HEK293 (cell line): ENCODE data around the gene CFAP65.

ENCODE experiments used
- CTCF ChIA-PET: fragments of 350-600 bp; formaldehyde crosslinking; extraction: SDS; loops from one replicate; lab custom pipeline; 2021; ENCODE audit warnings: antibody characterized with exemption; lab: Yijun Ruan, JAX
- POLR2A ChIA-PET: fragments of 300-600 bp; formaldehyde crosslinking; extraction: SDS; loops from one replicate; lab custom pipeline; 2020; ENCODE audit warnings: antibody characterized with exemption, inconsistent platforms; lab: Yijun Ruan, JAX
- H3K27ac ChIP-seq: fragments of 200-500 bp; sonication (Bioruptor generic); 2 replicates; pipeline ENCODE4 v1.5.1; 2014; ENCODE audit warnings: low read depth, low read length, control low read depth, inconsistent platforms; ENCODE audit errors: extremely low read depth
- H3K36me3 ChIP-seq, 2 experiments: fragments of 200-500 bp in 1 of 2; sonication (Bioruptor generic) in 1 of 2; 1 replicate in 1 of 2; 2 replicates in 1 of 2; pipeline ENCODE4 v1.5.1; 2014 to 2017; ENCODE audit warnings: inconsistent platforms in 2 of 2, low read length in 2 of 2; ENCODE audit not compliant: control insufficient read depth in 2 of 2, insufficient read depth in 1 of 2
- H3K4me1 ChIP-seq: fragments of 200-500 bp; sonication (Bioruptor generic); 2 replicates; pipeline ENCODE4 v1.5.1; 2014; ENCODE audit warnings: mild to moderate bottlenecking, low read length, inconsistent platforms; ENCODE audit not compliant: control insufficient read depth, insufficient read depth
- H3K4me3 ChIP-seq: 2 replicates; pipeline ENCODE4 v1.5.1; 2011; ENCODE audit warnings: low read depth, mild to moderate bottlenecking, control low read depth, low read length, moderate library complexity
- H3K9me3 ChIP-seq: fragments of 200-500 bp; sonication (Bioruptor generic); 2 replicates; pipeline ENCODE4 v1.5.1; 2014; ENCODE audit warnings: low read depth, low read length, inconsistent platforms; ENCODE audit not compliant: control insufficient read depth, insufficient read depth
- GFI1B ChIP-seq: fragments of 450-650 bp; formaldehyde crosslinking; IDR thresholded peaks from 2 replicates; pipeline ENCODE4 v1.5.1; 2016; ENCODE audit warnings: missing biosample characterization, missing genetic modification characterization
- GLIS2 ChIP-seq: fragments of 450-650 bp; formaldehyde crosslinking; IDR thresholded peaks from 2 replicates; pipeline ENCODE4 v1.5.1; 2016; ENCODE audit warnings: missing biosample characterization, missing genetic modification characterization
- KLF1 ChIP-seq: fragments of 450-650 bp; formaldehyde crosslinking; IDR thresholded peaks from 2 replicates; pipeline ENCODE4 v1.5.1; 2016; ENCODE audit warnings: missing biosample characterization, missing genetic modification characterization
- KLF7 ChIP-seq: fragments of 450-650 bp; formaldehyde crosslinking; IDR thresholded peaks from 2 replicates; pipeline ENCODE4 v1.5.1; 2016; ENCODE audit warnings: missing biosample characterization, missing genetic modification characterization, borderline replicate concordance
- MZF1 ChIP-seq: fragments of 450-650 bp; formaldehyde crosslinking; IDR thresholded peaks from 2 replicates; pipeline ENCODE4 v1.5.1; 2017; ENCODE audit warnings: missing biosample characterization, missing genetic modification characterization, borderline replicate concordance
- OSR2 ChIP-seq: fragments of 450-650 bp; formaldehyde crosslinking; IDR thresholded peaks from 2 replicates; pipeline ENCODE4 v1.5.1; 2016; ENCODE audit warnings: missing biosample characterization, missing genetic modification characterization
- REPIN1 ChIP-seq: fragments of 450-650 bp; formaldehyde crosslinking; IDR thresholded peaks from 2 replicates; pipeline ENCODE4 v1.5.1; 2017; ENCODE audit warnings: missing biosample characterization, missing genetic modification characterization, low read depth
- SCRT1 ChIP-seq: fragments of 450-650 bp; formaldehyde crosslinking; IDR thresholded peaks from 2 replicates; pipeline ENCODE4 v1.5.1; 2016; ENCODE audit warnings: missing biosample characterization, missing genetic modification characterization, borderline replicate concordance
- TRIM28 ChIP-seq: IDR thresholded peaks from 2 replicates; pipeline ENCODE4 v1.6.1; 2011; ENCODE audit warnings: low read length, control low read depth, borderline replicate concordance
- ZNF114 ChIP-seq: fragments of 450-650 bp; formaldehyde crosslinking; IDR thresholded peaks from 2 replicates; pipeline ENCODE4 v1.5.0; 2017; ENCODE audit warnings: missing biosample characterization, missing genetic modification characterization
- ZNF132 ChIP-seq: fragments of 450-650 bp; formaldehyde crosslinking; IDR thresholded peaks from 2 replicates; pipeline ENCODE4 v1.5.1; 2017; ENCODE audit warnings: missing biosample characterization, missing genetic modification characterization, borderline replicate concordance
- ZNF211 ChIP-seq: fragments of 450-650 bp; formaldehyde crosslinking; IDR thresholded peaks from 2 replicates; pipeline ENCODE4 v1.5.1; 2016; ENCODE audit warnings: low read depth, missing biosample characterization, missing genetic modification characterization
- ZNF221 ChIP-seq: fragments of 450-650 bp; formaldehyde crosslinking; IDR thresholded peaks from 2 replicates; pipeline ENCODE4 v1.5.1; 2017; ENCODE audit warnings: missing biosample characterization, missing genetic modification characterization, borderline replicate concordance
- ZNF26 ChIP-seq: fragments of 450-650 bp; formaldehyde crosslinking; IDR thresholded peaks from 2 replicates; pipeline ENCODE4 v1.5.1; 2016; ENCODE audit warnings: missing biosample characterization, missing genetic modification characterization
- ZNF416 ChIP-seq: fragments of 450-650 bp; formaldehyde crosslinking; IDR thresholded peaks from 2 replicates; pipeline ENCODE4 v1.5.1; 2016; ENCODE audit warnings: missing biosample characterization, missing genetic modification characterization
- ZNF449 ChIP-seq: fragments of 450-650 bp; formaldehyde crosslinking; IDR thresholded peaks from 2 replicates; pipeline ENCODE4 v1.5.1; 2017; ENCODE audit warnings: missing biosample characterization, mild to moderate bottlenecking, missing genetic modification characterization, moderate library complexity
- ZNF501 ChIP-seq: fragments of 450-650 bp; formaldehyde crosslinking; IDR thresholded peaks from 2 replicates; pipeline ENCODE4 v1.5.1; 2016; ENCODE audit warnings: missing biosample characterization, missing genetic modification characterization
- ZNF513 ChIP-seq: fragments of 450-650 bp; IDR thresholded peaks from 2 replicates; pipeline ENCODE4 v1.5.1; 2018; ENCODE audit warnings: missing biosample characterization, missing genetic modification characterization
- ZNF555 ChIP-seq: fragments of 450-650 bp; formaldehyde crosslinking; conservative IDR thresholded peaks from 2 replicates; pipeline ENCODE4 v1.5.1; 2017; ENCODE audit warnings: missing biosample characterization, mild to moderate bottlenecking, missing genetic modification characterization, inconsistent platforms
- ZNF561 ChIP-seq: fragments of 450-650 bp; IDR thresholded peaks from 2 replicates; pipeline ENCODE4 v1.5.1; 2018; ENCODE audit warnings: missing biosample characterization, missing genetic modification characterization, borderline replicate concordance
- ZNF664 ChIP-seq: fragments of 450-650 bp; formaldehyde crosslinking; IDR thresholded peaks from 2 replicates; pipeline ENCODE4 v1.5.1; 2016; ENCODE audit warnings: missing biosample characterization, missing genetic modification characterization
- ZNF785 ChIP-seq: fragments of 450-650 bp; formaldehyde crosslinking; IDR thresholded peaks from 2 replicates; pipeline ENCODE4 v1.5.1; 2016; ENCODE audit warnings: missing biosample characterization, missing genetic modification characterization
- ZSCAN16 ChIP-seq: fragments of 450-650 bp; formaldehyde crosslinking; IDR thresholded peaks from 2 replicates; pipeline ENCODE4 v1.5.1; 2016; ENCODE audit warnings: missing biosample characterization, missing genetic modification characterization
- ZSCAN23 ChIP-seq: fragments of 450-650 bp; formaldehyde crosslinking; IDR thresholded peaks from 2 replicates; pipeline ENCODE4 v1.5.1; 2016; ENCODE audit warnings: missing biosample characterization, missing genetic modification characterization
- ZSCAN5A ChIP-seq: fragments of 450-650 bp; formaldehyde crosslinking; IDR thresholded peaks from 2 replicates; pipeline ENCODE4 v1.5.1; 2016; ENCODE audit warnings: missing biosample characterization, missing genetic modification characterization

CFAP65 gene

GRCh38 chr2:218981881-218982585, 59.3 kb downstream of the CFAP65 start:
- POLR2A ChIA-PET, result no interaction called here
- H3K4me3 ChIP-seq, result no peak overlapping the region
- TF ChIP-seq ZNF114 (tag by site-specific recombination), result no peak
- no peak for TF ChIP-seq ZSCAN23 (tag by site-specific recombination)
- TF ChIP-seq ZNF561 (tag by site-specific recombination), result no peak
- TF ChIP-seq TRIM28, result no peak
- TF ChIP-seq ZNF26, result no peak
- TF ChIP-seq ZNF221, result no peak
- no peak for TF ChIP-seq OSR2
- TF ChIP-seq KLF1 (tag by site-specific recombination), result no peak
- TF ChIP-seq ZNF513 (tag by site-specific recombination), result no peak
- TF ChIP-seq ZNF211 (tag by site-specific recombination), result no peak
- TF ChIP-seq REPIN1 (tag by site-specific recombination), result no peak
- TF ChIP-seq MZF1 (tag by site-specific recombination), result no peak
- TF ChIP-seq ZNF132 (tag by site-specific recombination), result no peak
- TF ChIP-seq, all 188 proteins: peak for 0

GRCh38 chr2:218981390-218981880, 59.9 kb downstream of the CFAP65 start:
- POLR2A ChIA-PET, result no interaction called here
- TF ChIP-seq ZNF664 (tag by site-specific recombination) (no peak), ZNF555 (tag by site-specific recombination) (no peak), ZSCAN16 (tag by site-specific recombination) (no peak), ZNF416 (tag by site-specific recombination) (no peak), KLF7 (tag by site-specific recombination) (no peak), ZSCAN5A (tag by site-specific recombination) (no peak), ZNF449 (no peak), ZNF501 (no peak), SCRT1 (tag by site-specific recombination) (no peak), ZNF785 (tag by site-specific recombination) (no peak), ZNF26 (no peak), GLIS2 (tag by site-specific recombination) (no peak), GFI1B (tag by site-specific recombination) (no peak)
- H3K4me3 ChIP-seq, result no peak overlapping the region
- H3K4me1 ChIP-seq, result 0 out of 2 replicates have a peak, but pooled peaks cover 2% of the 10 kb centered on the region
- H3K27ac ChIP-seq, result no peak overlapping the region
- H3K36me3 ChIP-seq, result no peaks in the 10 kb centered on the region
- CTCF ChIA-PET, result interaction anchor here (0.6 to 4.2 kb wide), 15 partner anchors 8 to 387 kb away, joined by 3 to 65 read pairs (median 6); no protein-coding TSS in a partner anchor
- no peaks in the 10 kb centered on the region for H3K9me3 ChIP-seq

More at GRCh38 chr2:218981881-218982585, 59.3 kb downstream of the CFAP65 start:
- Histone ChIP-seq H3K9me3 (no peaks in the 10 kb centered on the region), H3K4me1 (0 out of 2 replicates have a peak, but pooled peaks cover 2% of the 10 kb centered on the region), H3K27ac (no peak overlapping the region), H3K36me3 (no peaks in the 10 kb centered on the region)
- CTCF ChIA-PET, result interaction anchor here (0.6 to 4.2 kb wide), 10 partner anchors 12 to 262 kb away, joined by 3 to 65 read pairs (median 4); no protein-coding TSS in a partner anchor
